Measurements from ENCODE around the gene ELK4. TPM values are rescaled to one million over a fixed set of nuclear protein-coding genes. Genes with fewer than 3 reads are reported as not detected.

Gene ELK4
- total and polyA plus RNA-seq, 2 of the 4 experiments (the other 2 are of a cell fraction), result 4.6 to 11.3 TPM

- no peak overlapping the region for H3K4me3 ChIP-seq (ENCODE audit: insufficient read depth, low read depth, low read length)
- H4K20me1 ChIP-seq (ENCODE audit: insufficient read depth, low read length), result peaks cover 9% of the 10 kb centered on the region; the same call in 1 of the 2 replicates
- H4K91ac ChIP-seq (ENCODE audit: insufficient read depth, low read depth, low read length), result no peak overlapping the region
- ChIA-PET POLR2A (ENCODE audit: unreplicated experiment) (no interaction called here), CTCF (no interaction called here)
- dilution Hi-C loops (cut with HindIII; ENCODE audit: low sequenced_read_pairs, unreplicated experiment) (no loop called here), intact Hi-C loops (cut with micrococcal nuclease) (no loop called here), in situ Hi-C loops (cut with MboI; ENCODE audit: low sequenced_read_pairs) (no loop called here)
- H3K14ac ChIP-seq (replicated peaks; ENCODE audit: low read depth, low read length), result no peak overlapping the region
- peaks cover 29 to 52% of the 10 kb centered on the region in 2 experiments for H3K79me1 ChIP-seq (ENCODE audit: low read depth in 1 of 2, low read length in 2 of 2)
- WGBS, 2 experiments (ENCODE audit: extremely low coverage in 2 of 2, insufficient read length in 1 of 2), result 91% methylated on average over 3 of the region's 6 CpGs; no CpG with 5 or more reads in 1 of the 2 experiments
- H3K27me3 ChIP-seq (ENCODE audit: control insufficient read depth, insufficient read depth, low read length), result no peaks in the 10 kb centered on the region
- H3K9ac ChIP-seq (ENCODE audit: low read depth, low read length), result no peak overlapping the region
- no peaks in the 10 kb centered on the region; the same call in 1 of the 2 replicates for H3K4me1 ChIP-seq (ENCODE audit: control insufficient read depth, insufficient read depth, low read length)
- TSS peak; percentile 67 for BruUV-seq (replicated peaks)
- no peak overlapping the region for H3K4me2 ChIP-seq (ENCODE audit: low read depth, low read length)
- no peak overlapping the region for H2BK15ac ChIP-seq (ENCODE audit: low read depth, low read length)
- H4K5ac ChIP-seq (ENCODE audit: low read depth, low read length), result no peak overlapping the region
- H2AK9ac ChIP-seq (replicated peaks; ENCODE audit: low read depth, low read length, poor library complexity), result no peak overlapping the region
- TF ChIP-seq SMC3 (IDR thresholded peaks at IDR 0.05; ENCODE audit: low read depth, low read length) (no peak), MXI1 (IDR thresholded peaks at IDR 0.05; ENCODE audit: borderline replicate concordance, low read depth, low read length) (no peak), NFE2L2 (IDR thresholded peaks at IDR 0.05; ENCODE audit: low read depth, low read length) (no peak), ELK1 (IDR thresholded peaks at IDR 0.05; ENCODE audit: borderline replicate concordance, low read depth, low read length) (no peak), MAFK (IDR thresholded peaks at IDR 0.05; ENCODE audit: low read depth, low read length) (no peak), RAD21 (IDR thresholded peaks at IDR 0.05; ENCODE audit: low read length) (no peak), BHLHE40 (IDR thresholded peaks at IDR 0.05; ENCODE audit: low read depth, low read length) (no peak), RCOR1 (IDR thresholded peaks at IDR 0.05; ENCODE audit: insufficient replicate concordance, low read length) (no peak), MAZ (IDR thresholded peaks at IDR 0.05; ENCODE audit: borderline replicate concordance, low read depth, low read length) (no peak), RFX5 (IDR thresholded peaks at IDR 0.05; ENCODE audit: low read depth, low read length) (no peak), FOS (IDR thresholded peaks at IDR 0.05; ENCODE audit: low read depth, low read length) (no peak), POLR2A (IDR thresholded peaks at IDR 0.05; ENCODE audit: low read depth, low read length) (no peak), CTCF (conservative IDR thresholded peaks at IDR 0.05; ENCODE audit: low read depth, low read length) (no peak), CEBPB (IDR thresholded peaks at IDR 0.05; ENCODE audit: low read depth, low read length) (no peak), CHD1 (IDR thresholded peaks at IDR 0.05; ENCODE audit: low read depth, low read length) (no peak)
- TF ChIP-seq, protein P1, sequence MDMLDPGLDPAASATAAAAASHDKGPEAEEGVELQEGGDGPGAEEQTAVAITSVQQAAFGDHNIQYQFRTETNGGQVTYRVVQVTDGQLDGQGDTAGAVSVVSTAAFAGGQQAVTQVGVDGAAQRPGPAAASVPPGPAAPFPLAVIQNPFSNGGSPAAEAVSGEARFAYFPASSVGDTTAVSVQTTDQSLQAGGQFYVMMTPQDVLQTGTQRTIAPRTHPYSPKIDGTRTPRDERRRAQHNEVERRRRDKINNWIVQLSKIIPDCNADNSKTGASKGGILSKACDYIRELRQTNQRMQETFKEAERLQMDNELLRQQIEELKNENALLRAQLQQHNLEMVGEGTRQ (IDR thresholded peaks at IDR 0.05; ENCODE audit: low read depth, low read length), result no peak
- H3K23ac ChIP-seq (ENCODE audit: low read depth, low read length), result no peak overlapping the region
- no peak overlapping the region for H2BK20ac ChIP-seq (ENCODE audit: low read depth, low read length)
- no peaks in the 10 kb centered on the region for H3K9me3 ChIP-seq (ENCODE audit: control insufficient read depth, insufficient read depth, low read length)
- no peak overlapping the region for H3K27ac ChIP-seq (ENCODE audit: insufficient read depth, low read length)
- peaks cover 7% of the 10 kb centered on the region for H3K9me1 ChIP-seq (ENCODE audit: insufficient read depth, low read length)
- no peak overlapping the region for H3K56ac ChIP-seq (ENCODE audit: extremely low read depth, insufficient read depth, low read length)
- no peak overlapping the region for H2AK5ac ChIP-seq (ENCODE audit: low read depth, low read length)
- H4K8ac ChIP-seq (ENCODE audit: low read depth in 2 of 2, low read length in 2 of 2), result no peak overlapping the region
- H3K4ac ChIP-seq (ENCODE audit: low read depth, low read length), result no peak overlapping the region
- H3K36me3 ChIP-seq (ENCODE audit: control insufficient read depth, insufficient read depth, low read length), result peaks cover 42% of the 10 kb centered on the region
- DNase-seq, result no peak
- H3K18ac ChIP-seq (ENCODE audit: low read depth, low read length), result no peak overlapping the region
- H2BK120ac ChIP-seq (ENCODE audit: low read depth, low read length), result no peak overlapping the region
- no peak for ATAC-seq (ENCODE audit: low read depth)
- H2BK5ac ChIP-seq (ENCODE audit: low read depth, low read length, poor library complexity, severe bottlenecking), result no peak overlapping the region
- no peak overlapping the region for H2AFZ ChIP-seq (replicated peaks; ENCODE audit: low read length, poor library complexity)
These were observed 11.5 kb downstream of the ELK4 start for GRCh38 chr1:205620269-205620668.
